ENCODE data around the gene PPP1CA.
"Not testable (repeated sequence)": the region's sequence is repeated elsewhere in the genome, so short reads cannot be mapped to it uniquely, and the experiment has no call there.

Gene PPP1CA

DNA sequence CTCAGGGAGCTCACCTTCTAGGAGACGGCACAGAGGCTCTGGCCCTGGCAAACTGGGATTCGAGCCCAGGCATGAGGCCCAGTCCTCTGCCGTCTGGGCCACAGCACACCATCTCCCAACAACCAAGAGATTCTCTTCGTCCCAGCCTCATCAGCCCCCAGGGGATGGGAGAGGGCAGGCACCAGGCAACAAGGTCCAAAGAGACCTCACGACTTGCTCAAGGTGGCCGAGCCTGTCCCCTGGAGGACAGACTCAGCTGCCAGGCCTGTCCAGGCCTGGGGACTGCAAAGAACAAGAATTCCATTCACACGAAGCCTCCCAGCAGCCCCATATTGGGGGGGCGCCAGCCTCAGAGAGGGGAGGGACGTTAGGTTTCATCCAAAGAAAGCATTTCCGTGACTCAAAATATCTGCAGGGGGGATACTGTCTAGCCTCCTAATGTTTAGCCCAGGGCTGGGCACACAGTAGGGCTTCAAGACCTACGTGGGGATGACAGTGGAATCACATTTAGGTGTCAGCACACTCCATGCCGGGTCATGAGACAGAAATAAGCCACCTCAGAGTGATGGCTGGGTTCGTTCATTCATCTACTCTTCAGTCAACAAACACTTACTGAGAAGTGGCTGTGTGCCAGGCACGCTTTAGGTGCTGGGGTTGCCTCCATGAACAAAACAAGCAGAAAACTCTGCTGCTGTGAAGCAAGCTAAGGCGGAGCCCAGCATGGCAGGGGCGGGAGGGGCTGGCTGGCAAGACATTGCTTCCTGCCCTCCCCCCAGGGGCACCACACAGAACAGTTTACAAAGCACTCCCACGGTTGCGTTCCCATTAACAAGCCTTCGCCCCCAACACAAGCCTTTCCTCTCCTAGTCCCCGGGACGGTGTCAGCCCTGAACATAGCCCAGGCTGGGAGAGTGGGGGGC, 15.0 kb upstream of the PPP1CA start:
- no peak for FAIRE-seq

DNA sequence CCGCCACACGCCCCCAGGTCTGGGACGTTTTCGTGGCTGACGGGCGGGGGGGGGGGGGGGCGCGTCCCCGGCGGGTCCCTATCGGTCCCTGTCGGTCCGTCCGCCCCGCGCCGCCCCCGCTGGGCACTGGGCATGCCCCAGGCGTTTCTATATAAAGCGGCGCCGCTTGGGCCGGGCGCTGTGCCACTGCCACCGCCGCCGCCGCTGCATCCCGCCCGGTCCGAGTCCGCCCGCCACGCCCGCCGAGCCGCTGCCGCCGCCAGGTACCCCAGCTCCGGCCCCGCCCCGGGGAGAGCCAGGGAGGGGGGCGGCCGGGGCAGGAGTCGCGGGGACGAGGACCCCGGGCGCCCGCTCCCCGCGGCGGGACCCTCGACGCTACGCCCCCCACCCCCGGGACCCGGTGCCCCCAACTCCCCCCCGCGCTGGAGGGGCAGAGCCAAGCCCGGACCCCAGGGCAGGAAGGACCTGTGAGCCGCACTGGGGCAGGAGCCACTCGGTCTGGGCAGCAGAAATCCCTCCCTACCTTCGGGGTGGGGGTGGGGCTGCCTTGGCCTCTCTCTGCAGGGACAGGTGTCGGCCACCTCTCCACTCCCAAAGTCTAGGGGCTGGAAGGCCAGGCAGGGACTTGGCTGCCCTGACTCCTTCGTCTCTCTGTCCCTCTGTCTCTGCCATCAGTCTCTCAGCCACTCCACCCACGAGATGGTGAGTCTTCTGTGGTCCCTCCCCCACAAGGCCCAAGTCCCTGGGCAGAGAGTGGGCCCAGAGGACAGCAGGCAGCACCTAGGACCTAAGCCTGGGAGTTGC, 14.0 kb upstream of the PPP1CA start, which contains the start of gene CARNS1:
CARNS1 (plus strand) TSS at position 178 of the 804 bp plus-strand sequence; CDS start at position 700, 522 bp downstream.
- FAIRE-seq: no peak

DNA sequence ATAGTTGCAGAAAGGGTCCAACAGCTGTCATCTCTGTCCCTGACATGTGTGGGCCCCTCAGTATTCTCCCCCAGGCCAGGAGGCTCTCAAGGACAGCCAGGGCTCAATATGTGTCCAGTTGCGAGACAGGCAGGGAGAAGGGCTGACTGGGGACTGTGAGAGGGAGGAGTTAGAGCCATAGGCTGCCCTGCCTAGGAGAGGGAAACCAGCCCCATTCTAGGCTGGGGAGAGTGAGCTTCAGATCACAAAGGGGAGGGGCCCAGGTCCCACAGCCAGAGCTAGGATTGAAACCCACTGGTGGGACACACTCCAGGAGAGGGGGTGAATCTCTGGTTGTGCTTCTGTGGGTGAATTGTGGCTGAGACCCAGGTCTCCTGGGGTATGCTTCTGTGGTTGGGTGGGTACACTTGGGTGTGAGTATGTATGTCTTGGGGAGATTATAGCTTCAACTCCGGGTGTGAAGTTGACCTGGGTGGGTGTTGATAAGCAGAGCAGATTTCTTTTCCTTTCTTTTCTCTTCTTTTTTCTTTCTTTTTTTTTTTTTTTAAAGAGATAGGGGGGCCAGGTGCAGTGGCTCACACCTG, 11.7 kb upstream of the PPP1CA start:
- no peak for FAIRE-seq

DNA sequence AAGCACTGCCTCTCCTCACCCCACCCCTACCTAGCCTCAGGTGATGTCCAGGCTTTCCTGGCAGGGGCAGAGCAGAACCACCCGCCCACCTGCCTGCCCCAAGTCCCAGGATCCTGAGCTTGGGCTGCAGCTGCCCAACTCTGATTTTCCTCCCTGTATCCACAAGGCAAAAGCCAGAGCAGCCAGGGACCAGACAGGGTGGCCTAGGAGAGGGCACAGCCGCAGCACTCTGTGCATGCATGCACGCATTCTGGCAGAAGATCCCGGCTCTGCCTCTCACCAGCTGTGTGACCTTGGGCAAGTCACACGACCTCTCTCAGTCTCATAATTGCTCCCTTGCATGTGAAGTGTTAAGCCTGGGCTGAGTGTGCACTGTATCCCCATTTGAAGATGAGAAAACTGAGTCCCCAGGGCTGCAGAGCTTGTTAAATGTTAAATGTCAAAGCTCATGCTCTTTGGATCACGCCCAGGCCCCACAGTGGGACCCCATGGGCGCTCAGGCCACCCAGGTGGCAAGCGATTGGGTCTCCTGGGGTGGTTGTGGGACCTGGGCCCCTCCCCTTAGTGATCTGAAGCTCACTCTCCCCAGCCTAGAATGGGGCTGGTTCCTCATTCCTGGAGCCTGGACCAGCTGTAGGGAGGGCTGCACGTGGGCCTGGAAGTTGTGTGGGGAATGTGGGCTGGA, 11.0 kb upstream of the PPP1CA start:
- FAIRE-seq: no peak

DNA sequence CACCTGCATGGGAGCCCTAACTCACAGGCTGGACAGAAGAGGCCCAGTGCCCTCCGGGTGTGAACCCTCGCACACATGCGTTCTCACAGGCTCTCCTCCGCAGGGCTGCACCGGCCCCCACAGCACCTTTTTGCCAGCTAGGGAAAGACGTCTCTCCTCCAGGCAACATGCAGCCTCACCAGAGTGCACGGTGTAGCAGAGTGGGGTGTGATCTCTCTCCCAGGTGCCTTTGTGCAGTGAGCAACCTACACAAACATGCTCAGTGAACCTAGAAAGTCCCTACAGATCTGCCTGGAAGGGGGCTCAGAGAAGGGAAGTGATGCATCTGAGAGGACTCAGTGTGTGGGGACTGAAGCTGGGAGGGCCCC, 10.1 kb upstream of the PPP1CA start:
- FAIRE-seq: no peak

DNA sequence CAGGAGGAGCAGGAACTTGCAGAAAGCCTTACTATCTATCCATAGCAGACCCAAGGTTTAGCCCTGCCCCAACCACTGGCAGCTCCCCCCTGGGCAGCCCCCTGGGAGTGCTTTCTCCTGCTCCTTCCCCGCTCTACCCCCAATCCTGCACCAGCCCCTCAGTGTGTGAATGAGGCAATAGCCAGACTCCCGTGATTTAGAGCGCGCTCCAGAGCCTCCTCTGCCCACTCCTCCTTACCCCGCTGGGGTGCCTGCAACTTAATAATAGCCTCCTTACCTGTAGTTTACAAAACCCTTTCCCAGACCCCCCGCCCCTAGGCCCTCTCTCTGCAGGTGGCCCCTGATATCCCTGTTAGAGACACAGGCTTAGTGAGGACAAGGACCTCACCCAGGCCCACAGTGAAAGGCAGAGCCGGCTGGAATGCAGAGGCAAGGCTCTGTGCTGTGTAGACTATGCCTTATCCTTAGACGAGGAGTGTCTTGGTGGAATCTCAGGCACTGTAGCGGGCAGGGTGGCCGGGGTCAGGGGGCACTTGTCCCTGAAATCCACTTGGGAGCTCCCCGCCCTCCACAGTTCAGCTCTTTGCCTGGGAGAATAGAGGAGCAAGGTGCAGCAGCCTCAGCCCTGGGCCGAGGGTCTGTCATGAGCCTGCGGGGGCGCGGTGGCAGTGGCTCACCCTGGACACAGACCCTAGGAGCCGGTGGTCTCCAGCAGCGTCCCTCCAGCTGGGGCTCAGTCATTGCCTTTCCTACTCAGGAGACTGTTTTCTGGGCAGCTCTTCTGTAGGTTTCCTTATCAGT, 9.5 kb upstream of the PPP1CA start:
- FAIRE-seq: no peak

DNA sequence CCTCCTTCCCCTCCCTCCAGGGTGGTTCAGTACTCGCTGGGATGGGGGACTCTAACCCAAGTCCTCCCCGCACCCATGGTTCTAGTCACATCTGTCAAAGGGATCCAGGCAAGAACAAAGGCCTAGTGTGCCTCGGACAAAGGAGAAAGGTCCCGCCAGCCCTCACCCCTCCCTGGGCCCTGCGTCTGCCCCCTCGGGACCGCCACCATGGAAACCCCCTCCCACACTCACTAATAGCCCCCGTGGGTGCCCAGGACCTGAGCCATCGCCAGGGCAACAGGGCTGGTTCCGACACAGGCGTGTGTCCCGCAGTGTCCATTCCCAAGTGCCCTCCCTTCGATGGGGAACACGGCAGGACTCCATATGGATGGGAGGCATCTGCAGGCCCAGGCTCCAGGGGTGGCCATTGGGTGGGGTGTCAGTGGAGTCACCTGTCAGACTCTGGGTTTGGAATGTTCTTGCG, 8.7 kb upstream of the PPP1CA start:
- no peak for FAIRE-seq

DNA sequence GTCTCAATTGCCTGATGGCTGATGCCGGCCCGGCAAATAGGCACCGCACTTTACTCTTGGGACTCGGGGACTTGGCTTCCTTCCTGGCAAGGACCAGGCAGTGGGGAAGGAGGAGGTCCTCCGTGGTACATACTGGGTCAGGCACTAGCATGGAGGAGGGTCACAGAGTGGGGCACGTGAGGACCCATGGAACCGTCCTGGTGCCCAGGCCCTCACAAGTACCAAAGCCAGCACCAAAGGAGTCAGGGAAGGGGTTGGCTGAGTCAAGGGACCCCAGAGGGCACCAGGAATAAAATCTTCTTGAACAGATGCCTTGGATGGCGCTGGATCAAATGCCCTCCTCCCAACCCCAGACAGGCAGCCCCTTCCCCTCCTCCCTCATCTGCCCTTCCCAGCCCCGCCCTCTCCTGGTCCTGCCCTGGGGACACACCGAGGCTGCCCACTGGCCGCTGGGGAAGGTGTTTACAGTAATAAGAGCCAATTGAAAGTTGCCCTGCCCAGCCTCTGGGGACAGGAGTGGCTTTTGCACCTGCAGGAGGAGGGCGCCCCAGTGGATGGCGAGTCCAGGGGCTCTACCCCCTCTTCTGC, 8.2 kb upstream of the PPP1CA start:
- no peak for FAIRE-seq

DNA sequence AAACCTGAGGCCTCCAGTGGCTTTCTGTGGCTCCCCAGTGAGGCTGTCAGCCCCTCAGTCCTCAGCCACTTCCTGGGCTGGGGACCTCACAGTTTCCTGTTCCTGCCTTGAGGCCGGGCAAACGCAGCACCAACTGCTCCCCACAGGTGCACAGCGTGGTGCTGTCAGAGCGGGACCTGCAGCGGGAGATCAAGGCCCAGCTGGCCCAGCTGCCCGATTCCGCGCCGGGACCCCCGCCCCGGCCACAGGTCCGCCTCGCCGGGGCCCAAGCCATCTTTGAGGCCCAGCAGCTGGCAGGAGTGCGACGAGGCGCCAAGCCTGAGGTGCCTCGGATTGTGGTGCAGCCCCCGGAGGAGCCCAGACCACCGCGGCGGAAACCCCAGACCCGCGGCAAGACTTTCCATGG, 7.6 kb upstream of the PPP1CA start:
- no peak for FAIRE-seq

DNA sequence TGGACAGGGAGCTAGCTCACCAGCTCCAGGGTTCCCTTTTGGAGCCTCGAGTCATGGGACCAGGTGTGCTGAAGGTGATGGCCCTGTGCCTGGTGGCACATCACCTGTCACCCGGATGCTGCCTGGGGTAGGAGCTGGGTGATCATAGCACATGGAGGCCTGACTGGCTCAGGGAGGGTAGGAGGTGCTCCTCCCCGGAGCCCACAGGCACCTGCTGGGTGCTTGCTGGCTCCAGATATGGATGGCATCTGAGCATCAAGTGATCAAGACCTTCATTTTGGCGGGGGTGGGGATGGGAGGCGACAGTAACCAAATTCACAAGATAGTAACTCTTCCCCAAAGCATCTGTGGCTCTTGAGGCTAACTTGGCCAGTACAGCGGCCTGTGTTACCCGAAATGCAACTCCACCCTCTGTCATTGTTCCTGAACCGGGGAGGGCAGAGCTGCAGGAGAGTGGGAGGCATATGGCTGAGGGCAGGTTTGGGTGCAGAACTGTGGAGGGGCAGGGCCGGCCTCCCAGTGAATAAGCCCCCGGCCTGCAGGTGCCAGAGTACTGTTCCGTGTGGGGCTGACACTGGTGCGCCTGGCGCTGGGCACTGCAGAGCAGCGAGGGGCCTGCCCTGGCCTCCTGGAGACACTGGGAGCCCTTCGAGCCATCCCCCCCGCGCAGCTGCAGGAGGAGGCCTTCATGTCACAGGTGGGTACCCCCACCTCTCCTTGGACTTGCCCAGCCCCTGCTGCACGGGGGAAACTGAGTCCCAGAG, 7.0 kb upstream of the PPP1CA start:
- FAIRE-seq: no peak

DNA sequence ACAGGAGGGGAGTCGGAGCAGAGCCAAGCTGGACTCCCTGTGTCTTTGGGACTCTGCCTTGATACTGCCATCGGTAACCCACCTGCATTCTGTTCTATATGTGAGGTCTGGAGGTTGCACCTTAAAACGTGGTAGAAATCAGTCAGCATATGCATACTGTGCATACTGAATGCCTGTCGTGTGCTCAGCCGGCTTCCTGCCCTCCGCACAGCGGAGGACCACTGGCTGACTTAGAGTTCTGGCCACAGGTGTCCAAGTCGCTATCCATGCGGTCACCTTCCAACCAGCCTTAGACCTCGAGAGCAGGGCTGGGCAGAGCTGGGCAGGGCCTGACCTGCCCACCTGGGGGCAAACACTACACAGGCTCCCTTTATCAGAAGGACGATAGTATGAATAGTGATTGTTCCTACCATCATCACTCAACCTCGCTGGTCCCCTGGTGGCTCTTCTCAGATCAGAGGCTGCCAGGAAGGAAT, 6.1 kb upstream of the PPP1CA start:
- no peak for FAIRE-seq

DNA sequence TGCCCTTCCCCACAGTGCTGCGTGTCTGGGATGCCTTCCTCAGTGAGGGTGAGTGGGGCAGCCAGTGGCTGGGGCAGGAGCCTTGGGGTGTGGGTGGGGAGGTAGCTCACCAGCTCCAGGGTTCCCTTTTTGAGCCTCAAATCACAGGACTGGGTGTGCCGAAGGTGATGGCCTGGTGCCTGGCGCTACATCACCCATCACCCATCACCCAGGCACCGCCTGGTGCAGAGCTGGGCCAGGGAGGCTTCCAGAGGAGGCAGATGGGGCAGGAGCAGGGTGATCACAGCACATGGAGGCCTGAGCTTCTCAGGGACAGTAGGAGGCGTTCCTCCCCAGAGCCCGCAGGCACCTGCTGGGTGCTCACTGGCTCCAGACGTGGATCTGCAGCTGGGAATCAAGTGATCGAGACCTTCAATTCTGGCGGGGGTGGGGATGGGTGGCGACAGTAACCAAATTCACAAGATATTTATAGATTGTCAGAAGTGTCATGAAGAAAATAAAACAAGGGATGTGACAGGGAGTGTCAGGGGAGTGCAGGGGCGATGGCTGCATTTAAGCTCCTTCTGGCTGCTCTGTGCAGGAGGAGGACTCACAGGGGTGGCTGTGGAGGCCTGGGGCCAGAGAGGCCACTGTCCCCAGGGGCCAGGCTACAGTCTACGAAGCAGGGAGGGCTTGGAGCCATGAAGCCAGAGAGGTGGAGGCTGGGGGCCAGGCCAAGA, 5.5 kb upstream of the PPP1CA start:
- no peak for FAIRE-seq

DNA sequence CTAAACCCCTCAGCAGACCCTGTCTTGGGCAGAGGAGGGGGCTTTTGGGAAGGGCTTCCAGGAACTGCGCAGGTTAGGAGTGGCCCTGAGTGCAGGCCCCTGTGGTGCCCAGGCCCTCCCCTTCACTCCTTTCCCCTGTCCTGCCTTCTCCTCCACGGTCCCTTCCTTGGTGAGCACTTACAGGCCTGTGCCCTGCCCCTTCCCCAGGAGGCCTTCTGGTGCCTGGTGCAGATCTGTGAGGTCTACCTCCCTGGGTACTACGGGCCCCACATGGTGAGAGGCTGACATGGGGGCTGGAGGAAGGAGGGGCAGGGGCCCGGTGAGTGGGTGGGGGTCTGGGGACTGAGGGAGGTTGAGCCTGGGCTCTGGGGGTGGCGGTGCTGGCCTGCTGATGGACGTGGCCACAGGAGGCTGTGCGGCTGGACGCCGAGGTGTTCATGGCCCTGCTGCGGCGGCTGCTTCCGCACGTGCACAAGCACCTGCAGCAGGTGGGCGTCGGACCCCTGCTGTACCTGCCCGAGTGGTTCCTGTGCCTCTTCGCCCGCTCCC, 4.8 kb upstream of the PPP1CA start:
- FAIRE-seq: no peak

DNA sequence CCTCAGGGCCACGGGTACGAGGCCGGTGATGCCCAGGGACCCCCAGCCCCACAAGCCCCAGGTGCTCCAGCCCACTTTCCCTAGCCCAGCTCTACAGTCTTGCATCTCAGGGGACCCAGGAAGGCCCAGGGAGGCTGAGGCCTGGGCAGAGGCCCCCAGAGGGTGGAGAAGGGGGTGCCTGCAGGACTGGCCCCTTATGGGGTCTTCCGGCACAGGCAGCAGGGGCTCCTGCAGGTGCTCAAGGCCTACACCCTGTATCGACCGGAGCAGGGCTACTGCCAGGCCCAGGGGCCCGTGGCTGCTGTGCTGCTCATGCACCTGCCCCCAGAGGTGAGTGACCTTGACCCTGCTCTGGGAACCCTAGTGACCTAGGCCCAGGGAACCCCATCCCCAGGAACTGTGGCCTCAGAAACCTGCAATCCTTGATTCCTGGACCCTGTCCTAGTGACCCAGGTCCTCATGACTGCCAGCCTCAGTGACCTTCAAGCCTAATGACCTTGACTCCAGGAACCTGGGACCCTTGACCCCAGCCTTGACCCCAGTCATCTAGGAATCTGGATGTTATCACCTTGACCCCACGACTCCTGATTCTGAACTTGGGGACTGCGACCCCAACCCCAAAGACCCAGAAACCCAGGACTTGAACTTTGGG, 4.2 kb upstream of the PPP1CA start:
- FAIRE-seq: no peak

DNA sequence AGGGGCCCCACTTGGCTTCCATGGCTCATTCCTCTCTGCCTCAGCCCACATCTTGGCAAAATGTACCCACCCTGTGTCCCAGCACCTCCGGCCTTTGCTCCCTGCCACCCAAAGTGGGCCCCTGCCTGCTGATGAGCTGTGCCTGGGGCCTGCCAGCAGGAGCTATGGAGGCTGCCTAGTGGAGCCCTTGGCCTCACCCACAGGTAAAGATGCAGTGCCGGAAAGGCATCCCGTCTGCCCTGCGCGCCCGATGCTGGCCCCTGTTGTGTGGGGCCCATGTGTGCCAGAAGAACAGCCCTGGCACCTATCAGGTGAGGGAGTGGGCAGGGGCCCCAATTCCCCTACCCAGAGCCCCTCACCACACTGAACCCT, 3.5 kb upstream of the PPP1CA start:
- no peak for FAIRE-seq

DNA sequence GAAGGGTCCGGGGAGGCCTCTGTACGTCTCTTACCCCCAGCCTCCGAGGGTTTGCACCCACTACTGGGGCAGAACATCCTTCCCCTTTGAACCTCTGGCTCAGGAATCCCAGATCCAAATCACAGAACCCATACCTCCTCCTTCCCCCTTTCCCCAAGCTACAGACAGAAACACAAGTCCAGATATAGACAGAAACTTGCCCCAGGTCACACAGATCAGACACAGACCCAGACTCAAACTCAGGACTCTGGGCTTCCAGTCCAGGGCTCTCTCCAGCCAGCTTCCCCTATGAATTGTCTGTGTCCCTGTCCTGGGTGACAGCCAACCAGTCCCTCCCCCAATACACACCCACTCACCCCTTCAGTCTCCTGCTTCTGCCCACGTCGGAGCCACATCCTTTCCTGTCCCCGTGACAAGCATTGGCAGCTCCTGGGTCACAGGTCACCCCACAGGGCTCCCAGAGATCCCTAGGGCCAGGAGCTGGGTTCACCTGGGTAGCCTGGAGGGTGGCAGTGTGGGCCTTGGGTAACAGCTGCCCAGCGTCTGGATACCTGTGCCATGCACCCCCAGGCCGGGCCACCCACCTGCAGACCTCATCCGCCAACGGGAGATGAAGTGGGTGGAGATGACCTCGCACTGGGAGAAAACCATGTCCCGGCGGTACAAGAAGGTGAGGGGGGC, 3.0 kb upstream of the PPP1CA start:
- no peak for FAIRE-seq

DNA sequence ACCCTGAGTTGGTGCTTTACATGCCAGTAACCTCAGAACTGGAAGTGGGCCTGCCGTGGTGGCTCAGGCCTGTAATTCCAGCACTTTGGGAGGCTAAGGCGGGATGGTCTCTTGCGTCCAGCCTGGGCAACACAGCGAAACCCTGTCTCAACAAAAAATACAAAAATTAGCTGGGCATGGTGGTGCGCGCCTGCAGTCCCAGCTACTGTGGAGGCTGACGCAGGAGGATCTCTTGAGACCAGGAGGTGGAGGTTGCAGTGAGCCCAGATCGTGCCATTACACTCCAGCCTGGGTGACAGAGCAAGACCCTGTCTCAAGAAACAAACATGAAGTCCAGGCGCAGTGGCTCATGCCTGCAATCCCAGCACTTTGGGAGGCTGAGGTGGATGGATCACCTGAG, 1.4 kb upstream of the PPP1CA start:
- FAIRE-seq: not testable (repeated sequence)

DNA sequence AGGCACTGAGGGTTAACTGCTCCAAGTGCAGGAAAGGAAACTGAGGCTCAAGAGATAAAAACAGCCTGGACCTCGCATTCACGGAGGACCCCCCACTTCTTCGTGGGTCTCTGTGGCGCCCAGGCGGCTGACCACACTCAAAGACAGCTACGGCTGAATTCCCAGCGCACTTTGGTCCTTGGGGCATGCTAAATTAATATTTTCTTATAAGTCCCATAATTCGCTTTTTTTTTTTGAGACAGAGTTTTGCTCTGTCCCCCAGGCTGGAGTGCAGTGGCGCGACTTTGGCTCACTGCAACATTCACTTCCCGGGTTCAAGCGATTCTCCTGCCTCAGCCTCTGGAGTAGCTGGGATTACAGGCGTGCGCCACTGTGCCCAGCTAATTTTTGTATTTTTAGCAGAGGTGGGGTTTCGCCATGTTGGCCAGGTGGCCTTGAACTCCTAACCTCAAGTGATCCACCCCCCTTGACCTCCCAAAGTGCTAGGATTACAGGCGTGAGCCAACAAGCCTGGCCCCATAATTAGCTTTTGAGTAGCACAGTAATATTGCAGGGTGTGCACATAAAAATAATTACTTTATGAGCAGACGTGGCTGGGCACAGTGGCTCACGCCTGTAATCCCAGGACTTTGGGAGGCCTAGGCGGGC, 658 bp upstream of the PPP1CA start:
- not testable (repeated sequence) for FAIRE-seq
